B cell (primary cell): ENCODE measurements around the gene CHKB. TPM values are rescaled to one million over a fixed set of nuclear protein-coding genes. Genes with fewer than 3 reads are reported as not detected.

ENCODE experiments used
- ATAC-seq: fragments of 200-7000 bp; cut with Tn5 transposase; one replicate; pipeline ENCODE4 v1.10.0; 2021; ENCODE audit warnings: low read depth, mild to moderate bottlenecking, moderate number of reproducible peaks, moderate library complexity
- CTCF ChIA-PET: fragments of 350-600 bp; sonication (Branson Sonifier 250); formaldehyde crosslinking; loops from one replicate; lab custom pipeline; 2021; ENCODE audit warnings: antibody characterized with exemption, inconsistent platforms; lab: Charles Lee
- POLR2A ChIA-PET: fragments of 350-600 bp; sonication (Branson Sonifier 250); formaldehyde crosslinking; loops from one replicate; lab custom pipeline; 2021; ENCODE audit warnings: antibody characterized with exemption; lab: Charles Lee
- DNase-seq: peaks from one replicate; pipeline ENCODE4 v3.0.0; 2013
- H2AFZ ChIP-seq: 2 replicates; pipeline ENCODE4 v1.6.1; 2012; ENCODE audit warnings: mild to moderate bottlenecking, low read depth, low read length; ENCODE audit not compliant: insufficient read depth, poor library complexity, severe bottlenecking
- H3K27ac ChIP-seq, 2 donors: 1 replicate in 1 of 2; 2 replicates in 1 of 2; pipeline ENCODE4 v1.5.1; 2012 to 2013; ENCODE audit warnings: low read length in 2 of 2, mild to moderate bottlenecking in 2 of 2, moderate library complexity in 1 of 2
- H3K27me3 ChIP-seq, 4 experiments: fragments of 200-600 bp in 1 of 4; sonication (generic) in 1 of 4; replicated peaks in 1 of 4; 1 replicate in 2 of 4; 2 replicates in 2 of 4; pipeline versions ENCODE4 v1.6.1 to v1.7.0; 2013 to 2016; ENCODE audit warnings: low read length in 3 of 4, mild to moderate bottlenecking in 2 of 4, mixed read lengths in 1 of 4, moderate library complexity in 1 of 4; ENCODE audit not compliant: insufficient read depth in 4 of 4, control insufficient read depth in 3 of 4; ENCODE audit errors: control extremely low read depth in 1 of 4
- H3K36me3 ChIP-seq, 2 experiments: replicated peaks in 1 of 2; 1 replicate in 1 of 2; 2 replicates in 1 of 2; pipeline versions ENCODE4 v1.6.1 to v1.7.1; 2013; ENCODE audit warnings: low read length in 1 of 2; ENCODE audit not compliant: insufficient read depth in 2 of 2, control insufficient read depth in 1 of 2; ENCODE audit errors: control extremely low read depth in 1 of 2, extremely low read depth in 1 of 2
- H3K4me1 ChIP-seq, 2 donors: fragments of 200-600 bp in 1 of 2; sonication (generic) in 1 of 2; 1 replicate in 1 of 2; 2 replicates in 1 of 2; pipeline versions ENCODE4 v1.5.1 to v1.6.1; 2013 to 2017; ENCODE audit warnings: low read length in 2 of 2; ENCODE audit not compliant: control insufficient read depth in 2 of 2, insufficient read depth in 2 of 2
- H3K4me2 ChIP-seq: replicated peaks from 2 replicates; pipeline ENCODE3; 2012; ENCODE audit warnings: mild to moderate bottlenecking, low read depth, low read length; ENCODE audit not compliant: poor library complexity, severe bottlenecking
- H3K4me3 ChIP-seq, 5 experiments: fragments of 200-600 bp in 1 of 5; sonication (generic) in 1 of 5; 1 replicate in 3 of 5; 2 replicates in 2 of 5; pipeline versions ENCODE4 v1.5.1 to v1.7.0; 2011 to 2016; ENCODE audit warnings: low read length in 4 of 5, mild to moderate bottlenecking in 4 of 5, low read depth in 2 of 5, control low read depth in 1 of 5, moderate library complexity in 1 of 5; ENCODE audit not compliant: insufficient read depth in 1 of 5; ENCODE audit errors: control extremely low read depth in 1 of 5, extremely low read depth in 1 of 5
- H3K79me2 ChIP-seq: fragments of 200-600 bp; sonication (generic); one replicate; pipeline ENCODE4 v1.6.0; 2016; ENCODE audit warnings: low read length; ENCODE audit not compliant: control insufficient read depth, insufficient read depth
- H3K9ac ChIP-seq: fragments of 200-600 bp; sonication (generic); 2 replicates; pipeline ENCODE4 v1.6.1; 2017; ENCODE audit warnings: mild to moderate bottlenecking, low read length, moderate library complexity
- H3K9me3 ChIP-seq, 3 donors: one replicate each; pipeline versions ENCODE4 v1.6.1 to v1.7.1; 2013; ENCODE audit warnings: low read length in 2 of 3; ENCODE audit not compliant: control insufficient read depth in 2 of 3, insufficient read depth in 1 of 3; ENCODE audit errors: control extremely low read depth in 1 of 3
- H4K20me1 ChIP-seq: 2 replicates; pipeline ENCODE4 v1.6.0; 2012; ENCODE audit warnings: mild to moderate bottlenecking, low read length; ENCODE audit not compliant: insufficient read depth, control insufficient read depth, poor library complexity, severe bottlenecking
- H3K27ac Mint-ChIP-seq: one replicate; pipeline ENCODE4 v1.8.0; 2021; ENCODE audit warnings: mixed read lengths
- H3K27me3 Mint-ChIP-seq: one replicate; pipeline ENCODE4 v1.8.0; 2021; ENCODE audit warnings: mixed read lengths
- H3K4me1 Mint-ChIP-seq: one replicate; pipeline ENCODE4 v1.8.0; 2021; ENCODE audit warnings: mixed read lengths
- H3K4me3 Mint-ChIP-seq: one replicate; pipeline ENCODE4 v1.8.0; 2021; ENCODE audit warnings: mixed read lengths
- H3K9me3 Mint-ChIP-seq: one replicate; pipeline ENCODE4 v1.8.0; 2022; ENCODE audit warnings: mixed read lengths; ENCODE audit not compliant: insufficient read depth
- CTCF ChIP-seq: fragments of 200-600 bp; IDR thresholded peaks from one replicate; pipeline ENCODE4 v1.8.0; 2022; ENCODE audit warnings: antibody characterized with exemption, mild to moderate bottlenecking
- EZH2 ChIP-seq: IDR thresholded peaks from 2 replicates; pipeline ENCODE4 v1.6.1; 2012; ENCODE audit warnings: borderline replicate concordance, low read depth, mild to moderate bottlenecking, moderate library complexity, low read length; ENCODE audit not compliant: insufficient read depth, poor library complexity, severe bottlenecking
- WGBS: methylation state at CpG from one replicate; pipeline ENCODE4 v1.1.5; 2013; ENCODE audit warnings: missing lambda C conversion rate; ENCODE audit not compliant: insufficient coverage; 5-methylcytosine and 5-hydroxymethylcytosine counted together
- intact Hi-C: fragments of 100-400 bp; cut with micrococcal nuclease; formaldehyde crosslinking; loops from one replicate; pipeline ENCODE4 v1.10.0; 2022
- polyA plus RNA-seq: library from polyadenylated mRNA; depleted of rRNA; stranded (reverse); fragments of >200 nt; gene quantifications from 2 replicates; pipeline ENCODE4 v1.2.3, GENCODE V29; 2012
- total RNA-seq, 2 donors: library from RNA; stranded (reverse); fragments of 120-200 nt in 1 of 2; gene quantifications; 1 replicate in 1 of 2; 2 replicates in 1 of 2; pipeline versions ENCODE4 v1.2.3 to v1.2.4, GENCODE V29; 2013 to 2022

Gene CHKB
- total and polyA plus RNA-seq, 2 donors (not counting 1 experiment from before 2014, with no cell fraction given), result 238 to 309 TPM

DNA sequence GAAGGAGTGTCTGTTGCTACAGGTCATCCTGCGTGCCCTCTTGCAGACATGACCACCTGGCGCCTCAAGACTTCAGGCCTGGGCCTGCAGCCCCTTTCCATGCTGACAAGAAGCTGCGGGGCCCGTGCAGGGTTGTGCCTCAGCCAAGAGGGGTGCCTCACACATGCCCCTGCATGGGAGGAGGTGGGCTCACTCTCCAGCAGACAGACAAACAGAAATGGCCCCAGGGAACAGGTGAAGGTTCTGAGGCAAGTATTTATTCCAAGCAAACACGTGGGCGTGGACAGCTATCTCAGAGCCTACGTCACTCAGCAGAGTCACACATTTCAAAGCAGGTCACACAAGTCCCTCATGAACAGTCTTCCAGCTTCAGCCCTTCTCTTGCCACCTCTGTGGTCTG, 14.0 kb downstream of the CHKB start:
- no peak overlapping the region for H3K9ac ChIP-seq
- Mint-ChIP-seq H3K9me3 (no peaks in the 10 kb centered on the region), H3K27me3 (no peaks in the 10 kb centered on the region), H3K4me1 (peaks cover 14% of the 10 kb centered on the region), H3K27ac (no peak overlapping the region), H3K4me3 (no peak overlapping the region)
- no peak overlapping the region for H2AFZ ChIP-seq
- peaks cover 0 to 19% of the 10 kb centered on the region in 2 experiments for H3K36me3 ChIP-seq
- H3K27ac ChIP-seq, result no peak overlapping the region
- intact Hi-C loops, result no loop called here
- ATAC-seq (no peak), DNase-seq (no peak)
- H3K4me2 ChIP-seq, result no peak overlapping the region
- H3K27me3 ChIP-seq, result no peaks in the 10 kb centered on the region
- WGBS, result 98% methylated on average over 7 of the region's 7 CpGs
- ChIA-PET CTCF (interaction anchor here (1.0 kb wide), 1 partner anchor 21 kb away, joined by 3 read pairs; no protein-coding TSS in a partner anchor), POLR2A (no interaction called here)
- H3K79me2 ChIP-seq, result no peaks in the 10 kb centered on the region
- no peak overlapping the region for H3K4me3 ChIP-seq
- no peaks in the 10 kb centered on the region for H4K20me1 ChIP-seq
- H3K9me3 ChIP-seq, result no peaks in the 10 kb centered on the region
- H3K4me1 ChIP-seq, result peaks cover under 1 to 14% of the 10 kb centered on the region in 2 donors
- TF ChIP-seq CTCF (no peak), EZH2 (no peak)

GRCh38 chr22:50567721-50568252, 14.9 kb downstream of the CHKB start:
- Histone ChIP-seq H3K9me3 (no peaks in the 10 kb centered on the region), H3K27me3 (no peaks in the 10 kb centered on the region), H3K79me2 (no peaks in the 10 kb centered on the region), H3K9ac (no peak overlapping the region), H2AFZ (no peak overlapping the region), H3K4me2 (no peak overlapping the region), H3K36me3 (peaks cover 0 to 19% of the 10 kb centered on the region in 2 experiments), H3K4me1 (peaks cover 5 to 20% of the 10 kb centered on the region in 2 donors), H3K4me3 (no peak overlapping the region), H4K20me1 (no peaks in the 10 kb centered on the region), H3K27ac (no peak overlapping the region)
- ChIA-PET POLR2A (interaction anchor here (0.6 kb wide), 1 partner anchor 205 kb away, joined by 3 read pairs; no protein-coding TSS in a partner anchor), CTCF (no interaction called here)
- H3K4me1 Mint-ChIP-seq, result peaks cover 23% of the 10 kb centered on the region
- 95% methylated on average over 5 of the region's 7 CpGs for WGBS
- H3K4me3 Mint-ChIP-seq, result no peak overlapping the region
- TF ChIP-seq EZH2, result no peak
- no peak for TF ChIP-seq CTCF
- no peaks in the 10 kb centered on the region for H3K27me3 Mint-ChIP-seq
- no peak for ATAC-seq
- H3K27ac Mint-ChIP-seq, result no peak overlapping the region
- H3K9me3 Mint-ChIP-seq, result no peaks in the 10 kb centered on the region
- no peak for DNase-seq
- intact Hi-C loops, result no loop called here
